Rectal smooth muscle tissue (tissue), 1 donor: ENCODE measurements around the gene PRSS22.

Experiments
- H3K27ac ChIP-seq: one replicate; pipeline ENCODE4 v1.7.0; 2013; ENCODE audit warnings: low read depth, low read length, inconsistent platforms
- H3K27me3 ChIP-seq: one replicate; pipeline ENCODE4 v1.7.0; 2013; ENCODE audit warnings: low read length; ENCODE audit not compliant: control insufficient read depth, insufficient read depth
- H3K36me3 ChIP-seq: one replicate; pipeline ENCODE4 v1.7.0; 2013; ENCODE audit warnings: low read length; ENCODE audit not compliant: control insufficient read depth, insufficient read depth
- H3K4me1 ChIP-seq: one replicate; pipeline ENCODE4 v1.7.0; 2013; ENCODE audit warnings: low read length; ENCODE audit not compliant: control insufficient read depth, insufficient read depth
- H3K4me3 ChIP-seq: one replicate; pipeline ENCODE4 v1.7.0; 2013; ENCODE audit warnings: low read length
- H3K9ac ChIP-seq: one replicate; pipeline ENCODE4 v1.7.0; 2013; ENCODE audit warnings: low read length

PRSS22 gene

GRCh38 chr16:2854700-2855309, 3.2 kb downstream of the PRSS22 start:
- Histone ChIP-seq H3K9ac (no peak overlapping the region), H3K27ac (no peak overlapping the region), H3K36me3 (no peaks in the 10 kb centered on the region), H3K4me3 (no peak overlapping the region), H3K27me3 (peaks cover 17% of the 10 kb centered on the region), H3K4me1 (no peaks in the 10 kb centered on the region)

- Histone ChIP-seq H3K36me3 (no peaks in the 10 kb centered on the region), H3K27ac (no peak overlapping the region), H3K27me3 (peaks cover 12% of the 10 kb centered on the region), H3K4me1 (no peaks in the 10 kb centered on the region), H3K4me3 (no peak overlapping the region), H3K9ac (no peak overlapping the region)
Measured at GRCh38 chr16:2853531-2854073, 4.4 kb downstream of the PRSS22 start.

- H3K27ac ChIP-seq = no peak overlapping the region
- H3K27me3 ChIP-seq = peaks cover 6% of the 10 kb centered on the region
- H3K9ac ChIP-seq = no peak overlapping the region
- no peaks in the 10 kb centered on the region for H3K4me1 ChIP-seq
- H3K36me3 ChIP-seq = no peaks in the 10 kb centered on the region
- no peak overlapping the region for H3K4me3 ChIP-seq
Measured at GRCh38 chr16:2852731-2853507, 5.1 kb downstream of the PRSS22 start.

GRCh38 chr16:2852003-2852730, 5.8 kb downstream of the PRSS22 start:
- Histone ChIP-seq H3K36me3 (no peaks in the 10 kb centered on the region), H3K27ac (no peak overlapping the region), H3K4me3 (no peak overlapping the region), H3K27me3 (peaks cover 3% of the 10 kb centered on the region), H3K9ac (no peak overlapping the region), H3K4me1 (no peaks in the 10 kb centered on the region)

- Histone ChIP-seq H3K4me1 (no peaks in the 10 kb centered on the region), H3K27ac (no peak overlapping the region), H3K27me3 (peaks cover 3% of the 10 kb centered on the region), H3K9ac (no peak overlapping the region), H3K36me3 (no peaks in the 10 kb centered on the region), H3K4me3 (no peak overlapping the region)
Measured at GRCh38 chr16:2848933-2849725, 8.8 kb downstream of the PRSS22 start.

GRCh38 chr16:2846511-2847310, 11.3 kb downstream of the PRSS22 start:
- no peak overlapping the region for H3K27ac ChIP-seq
- H3K9ac ChIP-seq = no peak overlapping the region
- H3K4me3 ChIP-seq = no peak overlapping the region
- no peaks in the 10 kb centered on the region for H3K36me3 ChIP-seq
- H3K27me3 ChIP-seq = no peaks in the 10 kb centered on the region
- H3K4me1 ChIP-seq = no peaks in the 10 kb centered on the region

GRCh38 chr16:2845116-2845515, 12.9 kb downstream of the PRSS22 start:
- no peaks in the 10 kb centered on the region for H3K4me1 ChIP-seq
- no peak overlapping the region for H3K4me3 ChIP-seq
- no peaks in the 10 kb centered on the region for H3K27me3 ChIP-seq
- H3K36me3 ChIP-seq = no peaks in the 10 kb centered on the region
- H3K27ac ChIP-seq = no peak overlapping the region
- H3K9ac ChIP-seq = no peak overlapping the region

GRCh38 chr16:2843526-2843925, 14.4 kb downstream of the PRSS22 start:
- H3K4me1 ChIP-seq = no peaks in the 10 kb centered on the region
- H3K36me3 ChIP-seq = no peaks in the 10 kb centered on the region
- no peak overlapping the region for H3K27ac ChIP-seq
- no peak overlapping the region for H3K9ac ChIP-seq
- no peaks in the 10 kb centered on the region for H3K27me3 ChIP-seq
- no peak overlapping the region for H3K4me3 ChIP-seq

GRCh38 chr16:2842340-2843000, 15.5 kb downstream of the PRSS22 start:
- Histone ChIP-seq H3K27me3 (no peaks in the 10 kb centered on the region), H3K36me3 (no peaks in the 10 kb centered on the region), H3K4me3 (peak overlapping the region; percentile 56), H3K27ac (no peak overlapping the region), H3K9ac (no peak overlapping the region), H3K4me1 (no peaks in the 10 kb centered on the region)

- Histone ChIP-seq H3K4me3 (peak overlapping the region; percentile 56), H3K36me3 (no peaks in the 10 kb centered on the region), H3K9ac (no peak overlapping the region), H3K27ac (no peak overlapping the region), H3K27me3 (no peaks in the 10 kb centered on the region), H3K4me1 (no peaks in the 10 kb centered on the region)
Measured at GRCh38 chr16:2841606-2842339, 16.2 kb downstream of the PRSS22 start.
